Liver (tissue), 3 donors: ENCODE measurements around the gene SECTM1.

Experiments used
- EGR1 ChIP-seq, 2 donors: IDR thresholded peaks; 2 replicates each; pipeline ENCODE4 v1.6.1; 2016 to 2018; ENCODE audit warnings: antibody characterized with exemption in 2 of 2, low read depth in 2 of 2
- GABPA ChIP-seq, 2 donors: IDR thresholded peaks in 1 of 2; conservative IDR thresholded peaks in 1 of 2; 2 replicates each; pipeline ENCODE4 v1.6.1; 2016; ENCODE audit warnings: antibody characterized with exemption in 2 of 2, mild to moderate bottlenecking in 1 of 2, moderate library complexity in 1 of 2
- JUND ChIP-seq, 2 donors: IDR thresholded peaks; 2 replicates each; pipeline ENCODE4 v1.6.1; 2016; ENCODE audit warnings: antibody characterized with exemption in 2 of 2
- SP1 ChIP-seq: IDR thresholded peaks from 2 replicates; pipeline ENCODE4 v1.6.1; 2018; ENCODE audit warnings: antibody characterized with exemption, mild to moderate bottlenecking
- TAF1 ChIP-seq: conservative IDR thresholded peaks from 2 replicates; pipeline ENCODE4 v1.6.1; 2016; ENCODE audit warnings: antibody characterized with exemption, mild to moderate bottlenecking
- TF ChIP-seq, protein P1 (sequence below): fragments of 150-350 bp; IDR thresholded peaks from 2 replicates; pipeline ENCODE4 v1.5.1; 2017; ENCODE audit warnings: improper control_type of control experiment, low read depth, low read length; ENCODE audit not compliant: missing input control
- TF ChIP-seq, protein P2 (sequence below): IDR thresholded peaks from 2 replicates; pipeline ENCODE4 v1.6.1; 2016; ENCODE audit warnings: antibody characterized with exemption, mild to moderate bottlenecking
- TF ChIP-seq, protein P3 (sequence below): IDR thresholded peaks from 2 replicates; pipeline ENCODE4 v1.6.1; 2016; ENCODE audit warnings: antibody characterized with exemption
- TF ChIP-seq, protein P4 (sequence below): IDR thresholded peaks from 2 replicates; pipeline ENCODE4 v1.6.1; 2016; ENCODE audit warnings: antibody characterized with exemption
- donor health status: healthy.
- donor health status: healthy.

GRCh38 chr17:82370471-82371332, 37.1 kb upstream of the SECTM1 start:
- TF ChIP-seq, protein P1, sequence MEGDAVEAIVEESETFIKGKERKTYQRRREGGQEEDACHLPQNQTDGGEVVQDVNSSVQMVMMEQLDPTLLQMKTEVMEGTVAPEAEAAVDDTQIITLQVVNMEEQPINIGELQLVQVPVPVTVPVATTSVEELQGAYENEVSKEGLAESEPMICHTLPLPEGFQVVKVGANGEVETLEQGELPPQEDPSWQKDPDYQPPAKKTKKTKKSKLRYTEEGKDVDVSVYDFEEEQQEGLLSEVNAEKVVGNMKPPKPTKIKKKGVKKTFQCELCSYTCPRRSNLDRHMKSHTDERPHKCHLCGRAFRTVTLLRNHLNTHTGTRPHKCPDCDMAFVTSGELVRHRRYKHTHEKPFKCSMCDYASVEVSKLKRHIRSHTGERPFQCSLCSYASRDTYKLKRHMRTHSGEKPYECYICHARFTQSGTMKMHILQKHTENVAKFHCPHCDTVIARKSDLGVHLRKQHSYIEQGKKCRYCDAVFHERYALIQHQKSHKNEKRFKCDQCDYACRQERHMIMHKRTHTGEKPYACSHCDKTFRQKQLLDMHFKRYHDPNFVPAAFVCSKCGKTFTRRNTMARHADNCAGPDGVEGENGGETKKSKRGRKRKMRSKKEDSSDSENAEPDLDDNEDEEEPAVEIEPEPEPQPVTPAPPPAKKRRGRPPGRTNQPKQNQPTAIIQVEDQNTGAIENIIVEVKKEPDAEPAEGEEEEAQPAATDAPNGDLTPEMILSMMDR: no peak
- TF ChIP-seq, protein P2, sequence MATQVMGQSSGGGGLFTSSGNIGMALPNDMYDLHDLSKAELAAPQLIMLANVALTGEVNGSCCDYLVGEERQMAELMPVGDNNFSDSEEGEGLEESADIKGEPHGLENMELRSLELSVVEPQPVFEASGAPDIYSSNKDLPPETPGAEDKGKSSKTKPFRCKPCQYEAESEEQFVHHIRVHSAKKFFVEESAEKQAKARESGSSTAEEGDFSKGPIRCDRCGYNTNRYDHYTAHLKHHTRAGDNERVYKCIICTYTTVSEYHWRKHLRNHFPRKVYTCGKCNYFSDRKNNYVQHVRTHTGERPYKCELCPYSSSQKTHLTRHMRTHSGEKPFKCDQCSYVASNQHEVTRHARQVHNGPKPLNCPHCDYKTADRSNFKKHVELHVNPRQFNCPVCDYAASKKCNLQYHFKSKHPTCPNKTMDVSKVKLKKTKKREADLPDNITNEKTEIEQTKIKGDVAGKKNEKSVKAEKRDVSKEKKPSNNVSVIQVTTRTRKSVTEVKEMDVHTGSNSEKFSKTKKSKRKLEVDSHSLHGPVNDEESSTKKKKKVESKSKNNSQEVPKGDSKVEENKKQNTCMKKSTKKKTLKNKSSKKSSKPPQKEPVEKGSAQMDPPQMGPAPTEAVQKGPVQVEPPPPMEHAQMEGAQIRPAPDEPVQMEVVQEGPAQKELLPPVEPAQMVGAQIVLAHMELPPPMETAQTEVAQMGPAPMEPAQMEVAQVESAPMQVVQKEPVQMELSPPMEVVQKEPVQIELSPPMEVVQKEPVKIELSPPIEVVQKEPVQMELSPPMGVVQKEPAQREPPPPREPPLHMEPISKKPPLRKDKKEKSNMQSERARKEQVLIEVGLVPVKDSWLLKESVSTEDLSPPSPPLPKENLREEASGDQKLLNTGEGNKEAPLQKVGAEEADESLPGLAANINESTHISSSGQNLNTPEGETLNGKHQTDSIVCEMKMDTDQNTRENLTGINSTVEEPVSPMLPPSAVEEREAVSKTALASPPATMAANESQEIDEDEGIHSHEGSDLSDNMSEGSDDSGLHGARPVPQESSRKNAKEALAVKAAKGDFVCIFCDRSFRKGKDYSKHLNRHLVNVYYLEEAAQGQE: no peak
- TF ChIP-seq TAF1 (no peak), JUND (IDR thresholded peaks at IDR 0.05) (no peak), EGR1 (IDR thresholded peaks at IDR 0.05; ENCODE audit: low read depth in 2 of 2) (no peak), GABPA (IDR thresholded peaks at IDR 0.05 in 1 of 2, conservative IDR thresholded peaks at IDR 0.05 in 1 of 2) (no peak), SP1 (no peak)
- TF ChIP-seq, protein P3, sequence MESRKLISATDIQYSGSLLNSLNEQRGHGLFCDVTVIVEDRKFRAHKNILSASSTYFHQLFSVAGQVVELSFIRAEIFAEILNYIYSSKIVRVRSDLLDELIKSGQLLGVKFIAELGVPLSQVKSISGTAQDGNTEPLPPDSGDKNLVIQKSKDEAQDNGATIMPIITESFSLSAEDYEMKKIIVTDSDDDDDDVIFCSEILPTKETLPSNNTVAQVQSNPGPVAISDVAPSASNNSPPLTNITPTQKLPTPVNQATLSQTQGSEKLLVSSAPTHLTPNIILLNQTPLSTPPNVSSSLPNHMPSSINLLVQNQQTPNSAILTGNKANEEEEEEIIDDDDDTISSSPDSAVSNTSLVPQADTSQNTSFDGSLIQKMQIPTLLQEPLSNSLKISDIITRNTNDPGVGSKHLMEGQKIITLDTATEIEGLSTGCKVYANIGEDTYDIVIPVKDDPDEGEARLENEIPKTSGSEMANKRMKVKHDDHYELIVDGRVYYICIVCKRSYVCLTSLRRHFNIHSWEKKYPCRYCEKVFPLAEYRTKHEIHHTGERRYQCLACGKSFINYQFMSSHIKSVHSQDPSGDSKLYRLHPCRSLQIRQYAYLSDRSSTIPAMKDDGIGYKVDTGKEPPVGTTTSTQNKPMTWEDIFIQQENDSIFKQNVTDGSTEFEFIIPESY: no peak
- TF ChIP-seq, protein P4, sequence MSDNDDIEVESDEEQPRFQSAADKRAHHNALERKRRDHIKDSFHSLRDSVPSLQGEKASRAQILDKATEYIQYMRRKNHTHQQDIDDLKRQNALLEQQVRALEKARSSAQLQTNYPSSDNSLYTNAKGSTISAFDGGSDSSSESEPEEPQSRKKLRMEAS: no peak
